Upper lobe of left lung (tissue), 6 donors: Measurements from ENCODE around the gene WDR76. TPM values are rescaled to one million over a fixed set of nuclear protein-coding genes. Genes with fewer than 3 reads are reported as not detected.

Experiments used
- ATAC-seq, 2 donors: fragments of 200-7000 bp; cut with Tn5 transposase; one replicate each; pipeline ENCODE4 v1.9.1; 2022; ENCODE audit warnings: mild to moderate bottlenecking in 2 of 2, moderate library complexity in 2 of 2; ENCODE audit not compliant: low FRiP score in 2 of 2
- DNase-seq, 2 donors: peaks; one replicate each; pipeline ENCODE4 v3.0.0-alpha.2; 2019 to 2020
- H3K27ac ChIP-seq, 4 donors: fragments of 200-600 bp; sonication (generic); one replicate each; pipeline ENCODE4 v1.5.1; 2016 to 2019
- H3K27me3 ChIP-seq, 4 donors: fragments of 200-600 bp; sonication (generic); one replicate each; pipeline ENCODE4 v1.5.1; 2017 to 2019
- H3K36me3 ChIP-seq, 4 donors: fragments of 200-600 bp; sonication (generic); one replicate each; pipeline ENCODE4 v1.5.1; 2016 to 2019
- H3K4me1 ChIP-seq, 4 donors: fragments of 200-600 bp; sonication (generic); one replicate each; pipeline ENCODE4 v1.5.1; 2018 to 2019
- H3K4me3 ChIP-seq, 4 donors: fragments of 200-600 bp; sonication (generic); one replicate each; pipeline ENCODE4 v1.5.1; 2017 to 2019; ENCODE audit warnings: mild to moderate bottlenecking in 2 of 4, moderate library complexity in 1 of 4
- H3K9me3 ChIP-seq, 4 donors: fragments of 200-600 bp; sonication (generic); one replicate each; pipeline ENCODE4 v1.5.1; 2018 to 2019
- CTCF ChIP-seq, 6 experiments: fragments of 450-650 bp in 4 of 6; fragments of 200-600 bp in 2 of 6; sonication (generic) in 2 of 6; IDR thresholded peaks; one replicate each; pipeline ENCODE4 v1.5.1; 2016 to 2019; ENCODE audit warnings: antibody characterized with exemption in 6 of 6
- EP300 ChIP-seq, 4 donors: sonication (generic); formaldehyde crosslinking; IDR thresholded peaks; one replicate each; pipeline ENCODE4 v1.5.1; 2017; ENCODE audit warnings: antibody characterized with exemption in 4 of 4, control low read depth in 2 of 4
- POLR2A ChIP-seq, 4 donors: fragments of 450-650 bp; IDR thresholded peaks; one replicate each; pipeline ENCODE4 v1.5.1; 2016 to 2017; ENCODE audit warnings: antibody characterized with exemption in 4 of 4, mild to moderate bottlenecking in 2 of 4
- POLR2AphosphoS5 ChIP-seq, 2 donors: sonication (generic); formaldehyde crosslinking; IDR thresholded peaks; one replicate each; pipeline ENCODE4 v1.5.1; 2017; ENCODE audit warnings: antibody characterized with exemption in 2 of 2
- WGBS, 2 donors: methylation state at CpG; one replicate each; pipeline ENCODE4 v1.1.5; 2017 to 2018; 5-methylcytosine and 5-hydroxymethylcytosine counted together
- small RNA-seq, 4 donors: library from RNA; depleted of rRNA; stranded (forward); fragments of <200 nt; gene quantifications; one replicate each; pipeline ENCODE3, GENCODE V24; 2016
- total RNA-seq, 6 donors: library from RNA; depleted of rRNA in 4 of 6; stranded (reverse); fragments of >200 nt in 4 of 6; gene quantifications; one replicate each; pipeline versions ENCODE4 v1.1.0 to v1.2.1, GENCODE V29; 2016 to 2021
- donor health status: DM: no; HTN: no; CAD: no; lungs with moderate emphysema.
- donor health status: DM: no; HTN: yes; CAD: no; lungs with severe emphysema.

Gene WDR76
- total RNA-seq, 6 donors from 2014 or later: 0.89 to 10.1 (median 3.4) TPM

GRCh38 chr15:43913026-43913780 is 86.4 kb downstream of the WDR76 start:
- Histone ChIP-seq H3K27ac (no peak overlapping the region), H3K9me3 (no peaks in the 10 kb centered on the region), H3K4me1 (no peaks in the 10 kb centered on the region), H3K27me3 (no peaks in the 10 kb centered on the region), H3K4me3 (no peak overlapping the region), H3K36me3 (no peaks in the 10 kb centered on the region)
- ATAC-seq (peak; percentile 54 to 70), DNase-seq (no peak)
- TF ChIP-seq POLR2A (IDR thresholded peaks at IDR 0.05): no peak
- TF ChIP-seq POLR2AphosphoS5 (IDR thresholded peaks at IDR 0.05): no peak
- no peak for TF ChIP-seq CTCF (IDR thresholded peaks at IDR 0.05)
- TF ChIP-seq EP300 (IDR thresholded peaks at IDR 0.05): no peak
- 38 to 48% methylated on average over 1 of the region's 1 CpG for WGBS, 2 donors

DNA sequence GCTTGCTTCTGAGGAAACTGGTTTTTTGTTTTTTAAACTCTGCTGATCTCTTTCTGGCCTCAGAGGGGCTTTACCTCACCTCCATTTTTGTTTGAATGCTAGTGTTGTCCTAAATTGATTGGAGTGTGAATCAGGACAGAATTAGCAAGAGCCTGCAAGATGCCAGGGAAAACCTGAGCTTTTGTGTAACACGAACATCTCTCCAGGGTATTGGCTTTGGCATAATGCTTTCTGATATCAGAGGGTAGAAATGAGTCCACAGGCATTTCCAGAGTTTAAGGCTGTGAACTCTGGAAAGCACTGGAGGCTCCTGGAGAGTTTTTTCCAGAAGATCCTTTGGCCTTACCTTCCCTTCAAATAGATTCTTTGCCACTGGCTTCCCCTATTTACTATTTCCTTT is 87.1 kb downstream of the WDR76 start:
- DNase-seq: no peak
- H3K4me1 ChIP-seq: no peaks in the 10 kb centered on the region
- no peaks in the 10 kb centered on the region for H3K36me3 ChIP-seq
- ATAC-seq: no peak
- TF ChIP-seq CTCF (IDR thresholded peaks at IDR 0.05): no peak
- TF ChIP-seq POLR2AphosphoS5 (IDR thresholded peaks at IDR 0.05): no peak
- TF ChIP-seq POLR2A (IDR thresholded peaks at IDR 0.05): no peak
- no peak for TF ChIP-seq EP300 (IDR thresholded peaks at IDR 0.05)
- H3K4me3 ChIP-seq: no peak overlapping the region
- H3K9me3 ChIP-seq: no peaks in the 10 kb centered on the region
- WGBS, 2 donors: 67 to 71% methylated on average over 1 of the region's 1 CpG
- H3K27me3 ChIP-seq: no peaks in the 10 kb centered on the region
- H3K27ac ChIP-seq: no peak overlapping the region

- WGBS, 2 donors: 74 to 76% methylated on average over 5 of the region's 5 CpGs
- DNase-seq: no peak
- H3K9me3 ChIP-seq: no peaks in the 10 kb centered on the region
- H3K27me3 ChIP-seq: no peaks in the 10 kb centered on the region
- no peak for ATAC-seq
- H3K4me3 ChIP-seq: no peak overlapping the region
- no peak overlapping the region for H3K27ac ChIP-seq
- TF ChIP-seq CTCF (IDR thresholded peaks at IDR 0.05) (no peak), POLR2AphosphoS5 (IDR thresholded peaks at IDR 0.05) (no peak), POLR2A (IDR thresholded peaks at IDR 0.05) (no peak), EP300 (IDR thresholded peaks at IDR 0.05) (no peak)
- H3K36me3 ChIP-seq: no peaks in the 10 kb centered on the region
- no peaks in the 10 kb centered on the region for H3K4me1 ChIP-seq
These were observed 89.0 kb downstream of the WDR76 start for GRCh38 chr15:43915631-43916325.

DNA sequence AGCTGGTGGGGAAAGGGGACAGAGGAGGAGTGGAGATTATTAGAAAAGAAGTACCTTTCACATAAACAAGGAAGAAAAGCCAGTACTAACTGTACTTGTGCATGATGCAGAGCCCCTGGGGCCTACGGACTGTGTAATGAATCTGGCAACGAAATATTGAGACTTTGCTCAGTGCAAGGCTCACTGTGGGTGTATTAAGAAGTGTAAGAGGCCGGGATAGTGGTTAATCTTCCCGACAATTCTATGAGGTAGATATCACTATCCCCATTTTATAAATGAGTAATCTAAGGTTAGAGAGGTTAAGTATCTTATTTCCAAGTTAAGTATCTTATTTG is 89.5 kb downstream of the WDR76 start:
- no peak overlapping the region for H3K27ac ChIP-seq
- no peak overlapping the region for H3K4me3 ChIP-seq
- WGBS, 2 donors: 90% methylated on average over 4 of the region's 4 CpGs
- DNase-seq: no peak
- ATAC-seq: peak in 1 of 2 donors; percentile 47
- H3K9me3 ChIP-seq: no peaks in the 10 kb centered on the region
- TF ChIP-seq CTCF (IDR thresholded peaks at IDR 0.05) (no peak), POLR2A (IDR thresholded peaks at IDR 0.05) (no peak), POLR2AphosphoS5 (IDR thresholded peaks at IDR 0.05) (no peak), EP300 (IDR thresholded peaks at IDR 0.05) (no peak)
- H3K36me3 ChIP-seq: no peaks in the 10 kb centered on the region
- no peaks in the 10 kb centered on the region for H3K27me3 ChIP-seq
- no peaks in the 10 kb centered on the region for H3K4me1 ChIP-seq

Small RNA genes within 50 kb of the gene (small RNA-seq; reads per million reads assigned to genes)
- gene MIR1282 (0 reads per million in 4 donors), gene RF00019 (0 reads per million in 4 donors)

Other genes with a start within 250 kb of the WDR76 start
- gene PPIP5K1, start 236.8 kb upstream of the WDR76 start, total RNA-seq: 10 to 100 TPM in 5 of 6 donors, 1 to 10 TPM in 1; 7.1 to 71.2 (median 30.1) TPM
- gene CKMT1B, start 233.0 kb upstream of the WDR76 start, total RNA-seq: 1 to 10 TPM in 3 of 6 donors, under 1 TPM in 3; 0.30 to 10.0 (median 2.3) TPM
- gene STRC, start 208.2 kb upstream of the WDR76 start, total RNA-seq: 1 to 10 TPM in 2 of 6 donors, under 1 TPM in 2, not detected in 2; 0.07 to 4.2 (median 1.0) TPM
- 10 to 100 TPM in 1 of 6 donors, 1 to 10 TPM in 4, under 1 TPM in 1; 0.91 to 15.7 (median 2.5) TPM for gene CATSPER2, start 178.2 kb upstream of the WDR76 start, total RNA-seq
- 1 to 10 TPM in 5 of 6 donors, not detected in 1; 1.3 to 4.6 (median 2.6) TPM for gene CKMT1A, start 133.1 kb upstream of the WDR76 start, total RNA-seq
- gene PDIA3, start 80.6 kb upstream of the WDR76 start, total RNA-seq: 100 to 1,000 TPM in 4 of 6 donors, 10 to 100 TPM in 2; 18.9 to 450 (median 161) TPM
- gene ELL3, start 50.0 kb upstream of the WDR76 start, total RNA-seq: 1 to 10 TPM; 1.7 to 8.4 (median 4.3) TPM
- 1,000 to 10,000 TPM in 1 of 6 donors, 100 to 1,000 TPM in 5; 285 to 1,034 (median 752) TPM for gene SERF2, start 34.7 kb upstream of the WDR76 start, total RNA-seq
- gene SERINC4, start 26.8 kb upstream of the WDR76 start, total RNA-seq: under 1 TPM in 1 of 6 donors, not detected in 5; 0.34 TPM
- gene HYPK, start 26.4 kb upstream of the WDR76 start, total RNA-seq: 10 to 100 TPM in 5 of 6 donors, 1 to 10 TPM in 1; 6.5 to 41.9 (median 14.1) TPM
- 10 to 100 TPM in 5 of 6 donors, 1 to 10 TPM in 1; 7.4 to 20.0 (median 17.5) TPM for gene MFAP1, start 2.3 kb upstream of the WDR76 start, total RNA-seq